MM.1S (cell line): ENCODE data around the gene ANTXR1.

Experiments used
- DNase-seq: peaks from one replicate; pipeline ENCODE4 v3.0.0-alpha.2; 2015
- H2AFZ ChIP-seq: fragments of 300-600 bp; sonication (generic); 2 replicates; pipeline ENCODE4 v1.6.0; 2016; ENCODE audit warnings: antibody characterized with exemption, low read length
- H3F3A ChIP-seq: fragments of 300-600 bp; sonication (generic); 2 replicates; pipeline ENCODE4 v1.6.1; 2016; ENCODE audit warnings: mild to moderate bottlenecking, antibody characterized with exemption, low read length, moderate library complexity, mixed read lengths; ENCODE audit not compliant: insufficient read depth
- H3K27ac ChIP-seq: fragments of 300-600 bp; sonication (generic); 2 replicates; pipeline ENCODE4 v1.5.1; 2016; ENCODE audit warnings: mild to moderate bottlenecking, low read length
- H3K27me3 ChIP-seq: fragments of 300-600 bp; sonication (generic); replicated peaks from 2 replicates; pipeline ENCODE4 v1.6.0; 2016; ENCODE audit warnings: low read length; ENCODE audit not compliant: insufficient read depth
- H3K36me3 ChIP-seq: fragments of 300-600 bp; sonication (generic); replicated peaks from 2 replicates; pipeline ENCODE4 v1.6.1; 2016; ENCODE audit warnings: mild to moderate bottlenecking, low read length, mixed read lengths; ENCODE audit not compliant: insufficient read depth
- H3K4me1 ChIP-seq: fragments of 300-600 bp; sonication (generic); 2 replicates; pipeline ENCODE4 v1.6.1; 2016; ENCODE audit warnings: low read length, mixed read lengths
- H3K4me2 ChIP-seq: fragments of 300-600 bp; sonication (generic); 2 replicates; pipeline ENCODE4 v1.6.0; 2016; ENCODE audit warnings: low read depth, low read length
- H3K4me3 ChIP-seq: fragments of 300-600 bp; sonication (generic); 2 replicates; pipeline ENCODE4 v1.5.1; 2016; ENCODE audit warnings: low read length, mixed read lengths
- H3K79me2 ChIP-seq: fragments of 300-600 bp; sonication (generic); 2 replicates; pipeline ENCODE4 v1.6.1; 2016; ENCODE audit warnings: mixed run types, low read length, mixed read lengths
- H3K9ac ChIP-seq: fragments of 300-600 bp; sonication (generic); 2 replicates; pipeline ENCODE4 v1.6.1; 2016; ENCODE audit warnings: low read length, mixed read lengths
- H3K9me2 ChIP-seq: fragments of 300-600 bp; sonication (generic); replicated peaks from 2 replicates; pipeline ENCODE4 v1.6.1; 2016; ENCODE audit warnings: mild to moderate bottlenecking, low read length, mixed read lengths; ENCODE audit not compliant: insufficient read depth
- H3K9me3 ChIP-seq: fragments of 300-600 bp; sonication (generic); replicated peaks from 2 replicates; pipeline ENCODE4 v1.6.1; 2016; ENCODE audit warnings: mild to moderate bottlenecking, low read length, mixed read lengths; ENCODE audit not compliant: insufficient read depth
- H4K20me1 ChIP-seq: fragments of 300-600 bp; sonication (generic); 2 replicates; pipeline ENCODE4 v1.6.1; 2016; ENCODE audit warnings: mild to moderate bottlenecking, low read length, moderate library complexity, mixed read lengths; ENCODE audit not compliant: insufficient read depth
- EZH2 ChIP-seq: fragments of 300-600 bp; sonication (generic); optimal IDR thresholded peaks from 2 replicates; pipeline ENCODE3; 2017; ENCODE audit warnings: low read depth, mild to moderate bottlenecking, antibody characterized with exemption, low read length, mixed read lengths
- EZH2phosphoT487 ChIP-seq: fragments of 300-600 bp; sonication (generic); IDR thresholded peaks from 2 replicates; pipeline ENCODE4 v1.6.1; 2018; ENCODE audit warnings: antibody characterized with exemption, low read length
- TF ChIP-seq, protein P1 (sequence below): fragments of 300-600 bp; sonication (generic); IDR thresholded peaks from 2 replicates; pipeline ENCODE4 v1.5.1; 2016; ENCODE audit warnings: antibody characterized with exemption, low read length, mixed read lengths

Gene ANTXR1

DNA sequence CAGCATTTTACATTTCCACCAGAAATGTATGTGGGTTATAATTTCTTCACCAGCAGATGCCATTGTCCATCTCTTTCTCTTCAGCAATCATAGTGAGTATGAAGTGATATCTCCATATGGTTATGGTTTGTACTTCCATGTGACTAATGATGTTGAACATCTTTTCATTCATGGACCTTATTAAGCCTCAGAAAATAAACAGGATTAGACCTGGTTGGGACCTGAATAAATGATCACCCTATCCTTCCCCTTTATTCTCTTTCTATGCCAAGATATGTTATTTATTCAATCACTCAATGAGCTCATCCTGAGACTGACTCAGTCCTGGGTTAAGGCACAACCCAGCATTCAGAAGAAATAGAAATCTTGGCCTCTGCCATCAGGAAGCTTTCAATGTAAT lies 86.6 kb downstream of the ANTXR1 start:
- no peak overlapping the region for H2AFZ ChIP-seq
- no peak overlapping the region for H3K27ac ChIP-seq
- no peaks in the 10 kb centered on the region for H3K9me3 ChIP-seq
- H3K4me2 ChIP-seq, result no peak overlapping the region
- no peak overlapping the region for H3K4me3 ChIP-seq
- H3K36me3 ChIP-seq, result no peaks in the 10 kb centered on the region
- H3K9ac ChIP-seq, result no peak overlapping the region
- no peaks in the 10 kb centered on the region for H4K20me1 ChIP-seq
- TF ChIP-seq, protein P1, sequence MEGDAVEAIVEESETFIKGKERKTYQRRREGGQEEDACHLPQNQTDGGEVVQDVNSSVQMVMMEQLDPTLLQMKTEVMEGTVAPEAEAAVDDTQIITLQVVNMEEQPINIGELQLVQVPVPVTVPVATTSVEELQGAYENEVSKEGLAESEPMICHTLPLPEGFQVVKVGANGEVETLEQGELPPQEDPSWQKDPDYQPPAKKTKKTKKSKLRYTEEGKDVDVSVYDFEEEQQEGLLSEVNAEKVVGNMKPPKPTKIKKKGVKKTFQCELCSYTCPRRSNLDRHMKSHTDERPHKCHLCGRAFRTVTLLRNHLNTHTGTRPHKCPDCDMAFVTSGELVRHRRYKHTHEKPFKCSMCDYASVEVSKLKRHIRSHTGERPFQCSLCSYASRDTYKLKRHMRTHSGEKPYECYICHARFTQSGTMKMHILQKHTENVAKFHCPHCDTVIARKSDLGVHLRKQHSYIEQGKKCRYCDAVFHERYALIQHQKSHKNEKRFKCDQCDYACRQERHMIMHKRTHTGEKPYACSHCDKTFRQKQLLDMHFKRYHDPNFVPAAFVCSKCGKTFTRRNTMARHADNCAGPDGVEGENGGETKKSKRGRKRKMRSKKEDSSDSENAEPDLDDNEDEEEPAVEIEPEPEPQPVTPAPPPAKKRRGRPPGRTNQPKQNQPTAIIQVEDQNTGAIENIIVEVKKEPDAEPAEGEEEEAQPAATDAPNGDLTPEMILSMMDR, result no peak
- TF ChIP-seq EZH2phosphoT487 (no peak), EZH2 (no peak)
- no peaks in the 10 kb centered on the region for H3K79me2 ChIP-seq
- H3K4me1 ChIP-seq, result no peaks in the 10 kb centered on the region
- H3K27me3 ChIP-seq, result no peaks in the 10 kb centered on the region
- H3K9me2 ChIP-seq, result no peaks in the 10 kb centered on the region
- no peaks in the 10 kb centered on the region for H3F3A ChIP-seq
- DNase-seq, result no peak

DNA sequence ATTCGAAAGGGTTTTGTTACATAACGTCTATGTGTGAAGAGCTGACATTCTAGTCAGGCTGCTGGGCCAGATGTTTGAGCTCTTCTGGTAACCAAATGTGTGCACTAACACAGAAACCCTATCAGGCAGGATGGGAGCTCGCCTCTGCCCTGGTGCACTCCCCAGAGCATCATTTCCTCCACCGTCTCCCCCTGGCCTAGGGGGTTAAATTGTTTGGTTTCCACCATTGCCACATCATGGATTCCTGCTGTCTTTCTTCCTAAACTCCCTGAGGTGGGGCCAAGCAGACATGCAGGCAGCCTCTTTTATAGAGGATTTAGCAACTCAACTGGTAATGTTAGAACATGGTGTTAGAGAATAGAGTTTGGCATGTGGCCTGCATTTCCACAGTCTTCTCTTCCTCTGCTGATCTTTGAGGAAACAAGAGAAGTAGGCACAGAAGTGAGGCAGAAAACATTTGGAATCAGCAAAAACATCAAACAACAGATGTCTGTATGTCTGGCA lies 87.3 kb downstream of the ANTXR1 start:
- no peak overlapping the region for H3K9ac ChIP-seq
- H3K27me3 ChIP-seq, result no peaks in the 10 kb centered on the region
- H3K4me3 ChIP-seq, result no peak overlapping the region
- TF ChIP-seq EZH2phosphoT487 (no peak), EZH2 (no peak)
- TF ChIP-seq, protein P1, result no peak
- H4K20me1 ChIP-seq, result no peaks in the 10 kb centered on the region
- no peaks in the 10 kb centered on the region for H3K36me3 ChIP-seq
- no peaks in the 10 kb centered on the region for H3K79me2 ChIP-seq
- no peak for DNase-seq
- no peak overlapping the region for H3K27ac ChIP-seq
- H2AFZ ChIP-seq, result no peak overlapping the region
- no peaks in the 10 kb centered on the region for H3K9me2 ChIP-seq
- no peak overlapping the region for H3K4me2 ChIP-seq
- no peaks in the 10 kb centered on the region for H3K4me1 ChIP-seq
- H3K9me3 ChIP-seq, result no peaks in the 10 kb centered on the region
- H3F3A ChIP-seq, result no peaks in the 10 kb centered on the region

DNA sequence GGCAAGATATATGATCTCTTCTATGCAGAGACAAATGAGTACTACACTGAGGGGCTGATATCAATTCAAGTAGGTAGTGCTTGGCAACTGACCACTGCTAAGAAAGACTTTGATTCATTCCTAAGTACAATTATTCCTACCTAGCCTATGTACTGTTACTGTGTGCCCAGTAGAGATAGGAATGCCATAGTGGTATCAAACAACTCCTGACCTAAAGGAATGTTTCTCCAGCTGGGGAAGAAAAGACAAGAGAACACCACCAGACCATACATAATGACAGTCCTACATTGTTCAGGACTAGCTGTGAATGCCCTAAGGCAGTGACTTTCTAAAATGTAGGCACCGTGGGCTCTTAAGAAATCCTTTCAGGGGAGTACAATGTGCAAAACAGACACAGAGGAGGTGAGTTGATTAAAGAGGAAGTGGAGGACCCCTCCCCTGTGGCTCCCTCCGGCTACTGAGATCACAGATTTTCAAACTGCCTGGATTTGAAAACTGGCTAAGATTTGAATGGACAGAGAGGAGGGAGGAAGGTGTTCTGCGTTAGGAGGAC lies 89.1 kb downstream of the ANTXR1 start:
- H3K36me3 ChIP-seq, result no peaks in the 10 kb centered on the region
- no peaks in the 10 kb centered on the region for H3K4me1 ChIP-seq
- no peaks in the 10 kb centered on the region for H4K20me1 ChIP-seq
- no peak overlapping the region for H2AFZ ChIP-seq
- H3K9ac ChIP-seq, result no peak overlapping the region
- TF ChIP-seq EZH2phosphoT487 (no peak), EZH2 (no peak)
- TF ChIP-seq, protein P1, result no peak
- no peak overlapping the region for H3K4me2 ChIP-seq
- no peak for DNase-seq
- no peaks in the 10 kb centered on the region for H3K79me2 ChIP-seq
- no peak overlapping the region for H3K27ac ChIP-seq
- no peaks in the 10 kb centered on the region for H3K27me3 ChIP-seq
- H3K4me3 ChIP-seq, result no peak overlapping the region
- no peaks in the 10 kb centered on the region for H3K9me2 ChIP-seq
- no peaks in the 10 kb centered on the region for H3F3A ChIP-seq
- H3K9me3 ChIP-seq, result no peaks in the 10 kb centered on the region
